DOHH2 (cell line): ENCODE measurements around the gene HES1.

Source experiments
- H3F3A ChIP-seq: fragments of 200-600 bp; sonication (generic), shearing (Covaris generic); 2 replicates; pipeline ENCODE4 v1.6.0; 2016; ENCODE audit warnings: antibody characterized with exemption, mild to moderate bottlenecking; ENCODE audit not compliant: control insufficient read depth, insufficient read depth
- H3K27ac ChIP-seq: fragments of 200-600 bp; sonication (generic); 2 replicates; pipeline ENCODE4 v1.5.1; 2014; ENCODE audit warnings: low read depth, mild to moderate bottlenecking, low read length, moderate library complexity
- H3K27me3 ChIP-seq: fragments of 200-600 bp; sonication (generic); 2 replicates; pipeline ENCODE4 v1.6.1; 2014; ENCODE audit warnings: mild to moderate bottlenecking, low read length, mixed read lengths; ENCODE audit not compliant: control insufficient read depth
- H3K36me3 ChIP-seq: fragments of 200-600 bp; sonication (generic); 2 replicates; pipeline ENCODE4 v1.6.1; 2014; ENCODE audit warnings: mild to moderate bottlenecking, low read length, moderate library complexity, mixed read lengths; ENCODE audit not compliant: control insufficient read depth
- H3K4me1 ChIP-seq: fragments of 200-600 bp; sonication (generic); 2 replicates; pipeline ENCODE4 v1.6.1; 2014; ENCODE audit warnings: mild to moderate bottlenecking, low read length, mixed read lengths; ENCODE audit not compliant: control insufficient read depth
- H3K4me2 ChIP-seq: fragments of 200-600 bp; sonication (generic); 2 replicates; pipeline ENCODE4 v1.6.0; 2014; ENCODE audit warnings: mild to moderate bottlenecking, low read length, moderate library complexity
- H3K4me3 ChIP-seq: fragments of 200-600 bp; sonication (generic); 2 replicates; pipeline ENCODE4 v1.5.1; 2014; ENCODE audit warnings: mild to moderate bottlenecking, low read length, mixed read lengths
- H3K79me2 ChIP-seq: fragments of 200-600 bp; sonication (generic); 2 replicates; pipeline ENCODE4 v1.6.1; 2014; ENCODE audit warnings: mild to moderate bottlenecking, low read length, mixed read lengths; ENCODE audit not compliant: control insufficient read depth
- H3K9me2 ChIP-seq: fragments of 200-600 bp; sonication (generic); replicated peaks from 2 replicates; pipeline ENCODE4 v1.6.1; 2014; ENCODE audit warnings: mild to moderate bottlenecking, low read length, mixed read lengths; ENCODE audit not compliant: control insufficient read depth
- H3K9me3 ChIP-seq: fragments of 200-600 bp; sonication (generic); 2 replicates; pipeline ENCODE4 v1.6.1; 2014; ENCODE audit warnings: antibody characterized with exemption, low read length, mixed read lengths; ENCODE audit not compliant: control insufficient read depth, insufficient read depth
- H4K20me1 ChIP-seq: fragments of 200-600 bp; sonication (generic); 2 replicates; pipeline ENCODE4 v1.6.0; 2014; ENCODE audit warnings: low read depth, mild to moderate bottlenecking, antibody characterized with exemption, low read length, moderate library complexity; ENCODE audit not compliant: control insufficient read depth, insufficient read depth
- EZH2phosphoT487 ChIP-seq: fragments of 200-600 bp; sonication (generic); IDR thresholded peaks from 2 replicates; pipeline ENCODE4 v1.6.1; 2017; ENCODE audit warnings: borderline replicate concordance, mild to moderate bottlenecking, antibody characterized with exemption, low read length, moderate library complexity, mixed read lengths
- TF ChIP-seq, protein P1 (sequence below): fragments of 200-600 bp; sonication (generic); IDR thresholded peaks from one replicate; pipeline ENCODE4 v1.5.1; 2014; ENCODE audit warnings: antibody characterized with exemption, mild to moderate bottlenecking, low read depth, low read length; ENCODE audit not compliant: poor library complexity, severe bottlenecking

Gene HES1

DNA sequence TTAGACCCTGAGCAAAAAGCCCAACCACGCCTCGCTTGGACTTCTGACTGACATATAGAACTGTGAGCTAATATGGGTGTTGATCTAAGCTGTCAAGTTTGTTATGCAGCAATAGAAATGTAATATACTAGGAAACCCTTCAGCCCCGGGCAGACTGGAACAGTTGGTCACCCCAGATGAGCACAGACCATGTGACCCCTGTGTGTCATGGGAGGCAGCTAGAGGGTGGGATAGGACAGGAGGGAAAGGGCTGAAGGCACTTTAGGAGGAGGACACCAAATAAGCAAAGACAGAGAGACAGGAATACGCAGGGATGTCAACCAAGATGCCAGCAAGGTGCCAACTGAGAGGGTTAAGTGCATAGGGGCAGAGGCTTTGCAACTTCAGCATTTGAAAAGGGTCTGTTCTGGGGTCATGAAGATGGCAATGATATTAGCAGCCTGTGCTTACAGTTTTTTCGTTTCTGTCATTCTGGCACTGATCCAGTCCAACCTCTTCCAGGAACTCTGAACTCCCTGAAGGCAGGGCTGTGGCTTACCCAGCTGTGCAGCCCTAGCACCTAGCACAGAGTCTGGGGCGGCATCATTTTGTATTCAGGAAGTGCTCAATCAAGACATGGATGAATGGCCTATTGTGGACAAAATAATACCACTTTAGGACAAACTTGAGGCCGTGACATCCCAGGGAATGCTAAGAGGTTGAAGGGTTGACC lies 51.4 kb downstream of the HES1 start:
- H3K79me2 ChIP-seq, result no peaks in the 10 kb centered on the region

More for the DNA sequence above, 51.4 kb downstream of the HES1 start:
- H3K9me3 ChIP-seq, result no peaks in the 10 kb centered on the region
- no peaks in the 10 kb centered on the region for H3K36me3 ChIP-seq
- H3K9me2 ChIP-seq, result no peaks in the 10 kb centered on the region
- no peak overlapping the region for H3K4me3 ChIP-seq
- no peaks in the 10 kb centered on the region for H4K20me1 ChIP-seq
- no peak for TF ChIP-seq EZH2phosphoT487
- TF ChIP-seq, protein P1, sequence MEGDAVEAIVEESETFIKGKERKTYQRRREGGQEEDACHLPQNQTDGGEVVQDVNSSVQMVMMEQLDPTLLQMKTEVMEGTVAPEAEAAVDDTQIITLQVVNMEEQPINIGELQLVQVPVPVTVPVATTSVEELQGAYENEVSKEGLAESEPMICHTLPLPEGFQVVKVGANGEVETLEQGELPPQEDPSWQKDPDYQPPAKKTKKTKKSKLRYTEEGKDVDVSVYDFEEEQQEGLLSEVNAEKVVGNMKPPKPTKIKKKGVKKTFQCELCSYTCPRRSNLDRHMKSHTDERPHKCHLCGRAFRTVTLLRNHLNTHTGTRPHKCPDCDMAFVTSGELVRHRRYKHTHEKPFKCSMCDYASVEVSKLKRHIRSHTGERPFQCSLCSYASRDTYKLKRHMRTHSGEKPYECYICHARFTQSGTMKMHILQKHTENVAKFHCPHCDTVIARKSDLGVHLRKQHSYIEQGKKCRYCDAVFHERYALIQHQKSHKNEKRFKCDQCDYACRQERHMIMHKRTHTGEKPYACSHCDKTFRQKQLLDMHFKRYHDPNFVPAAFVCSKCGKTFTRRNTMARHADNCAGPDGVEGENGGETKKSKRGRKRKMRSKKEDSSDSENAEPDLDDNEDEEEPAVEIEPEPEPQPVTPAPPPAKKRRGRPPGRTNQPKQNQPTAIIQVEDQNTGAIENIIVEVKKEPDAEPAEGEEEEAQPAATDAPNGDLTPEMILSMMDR, result no peak
- H3K27me3 ChIP-seq, result no peaks in the 10 kb centered on the region
- H3K4me2 ChIP-seq, result no peak overlapping the region
- H3K27ac ChIP-seq, result no peak overlapping the region
- H3F3A ChIP-seq, result no peaks in the 10 kb centered on the region
- H3K4me1 ChIP-seq, result peaks cover 3% of the 10 kb centered on the region; the same call in 1 of the 2 replicates
